Astrocyte (in vitro differentiated cells and primary cell): ENCODE data around the gene PDIA2. TPM values are rescaled to one million over a fixed set of nuclear protein-coding genes. Genes with fewer than 3 reads are reported as not detected.

Experiments
- DNase-seq: peaks from one replicate; pipeline ENCODE4 v3.0.0-alpha.2; 2010; ENCODE audit warnings: low read depth
- FAIRE-seq: peaks from 2 replicates; lab custom pipeline; 2011; peaks lifted over from hg19 to GRCh38; lab: Jason Lieb, UNC
- H2AFZ ChIP-seq: 2 replicates; pipeline ENCODE4 v1.6.0; 2012; ENCODE audit warnings: low read depth, low read length, inconsistent platforms
- H3K27ac ChIP-seq: 2 replicates; pipeline ENCODE4 v1.5.1; 2011; ENCODE audit warnings: low read depth, low read length, inconsistent platforms
- H3K27me3 ChIP-seq: 2 replicates; pipeline ENCODE4 v1.6.0; 2011; ENCODE audit warnings: low read length, inconsistent platforms; ENCODE audit not compliant: insufficient read depth
- H3K36me3 ChIP-seq: 2 replicates; pipeline ENCODE4 v1.5.1; 2011; ENCODE audit warnings: low read length, inconsistent platforms; ENCODE audit not compliant: insufficient read depth
- H3K4me1 ChIP-seq: 2 replicates; pipeline ENCODE4 v1.5.1; 2011; ENCODE audit warnings: low read length, inconsistent platforms; ENCODE audit not compliant: insufficient read depth
- H3K4me2 ChIP-seq: 2 replicates; pipeline ENCODE4 v1.6.0; 2012; ENCODE audit warnings: low read length, inconsistent platforms
- H3K4me3 ChIP-seq: 2 replicates; pipeline ENCODE4 v1.5.1; 2011; ENCODE audit warnings: low read depth, mild to moderate bottlenecking, low read length, inconsistent platforms; ENCODE audit not compliant: insufficient read depth
- H3K79me2 ChIP-seq: 2 replicates; pipeline ENCODE4 v1.6.0; 2012; ENCODE audit warnings: mild to moderate bottlenecking, low read length, inconsistent platforms; ENCODE audit not compliant: insufficient read depth
- H3K9ac ChIP-seq: 2 replicates; pipeline ENCODE4 v1.6.0; 2012; ENCODE audit warnings: mild to moderate bottlenecking, low read length, inconsistent platforms
- H3K9me3 ChIP-seq: 2 replicates; pipeline ENCODE4 v1.5.1; 2012; ENCODE audit warnings: low read depth, mild to moderate bottlenecking, low read length, inconsistent platforms; ENCODE audit not compliant: insufficient read depth
- H4K20me1 ChIP-seq: 2 replicates; pipeline ENCODE4 v1.6.0; 2012; ENCODE audit warnings: low read length, inconsistent platforms; ENCODE audit not compliant: insufficient read depth
- H3K27ac Mint-ChIP-seq: one replicate; pipeline ENCODE4 v1.8.0; 2021; ENCODE audit warnings: mild to moderate bottlenecking, mixed read lengths; ENCODE audit not compliant: unreplicated experiment
- H3K27me3 Mint-ChIP-seq: one replicate; pipeline ENCODE4 v1.8.0; 2021; ENCODE audit warnings: low read depth, mixed read lengths; ENCODE audit not compliant: unreplicated experiment
- H3K36me3 Mint-ChIP-seq: one replicate; pipeline ENCODE4 v1.8.0; 2021; ENCODE audit warnings: low read depth, mixed read lengths; ENCODE audit not compliant: unreplicated experiment
- H3K4me1 Mint-ChIP-seq: one replicate; pipeline ENCODE4 v1.8.0; 2021; ENCODE audit warnings: low read depth, mixed read lengths; ENCODE audit not compliant: unreplicated experiment
- H3K4me3 Mint-ChIP-seq: one replicate; pipeline ENCODE4 v1.8.0; 2021; ENCODE audit warnings: mild to moderate bottlenecking, moderate library complexity, mixed read lengths; ENCODE audit not compliant: unreplicated experiment
- H3K9me3 Mint-ChIP-seq: one replicate; pipeline ENCODE4 v1.8.0; 2021; ENCODE audit warnings: mild to moderate bottlenecking, mixed read lengths; ENCODE audit not compliant: unreplicated experiment
- CTCF ChIP-seq: IDR thresholded peaks from 2 replicates; pipeline ENCODE4 v1.5.1; 2011; ENCODE audit warnings: low read depth, mild to moderate bottlenecking, inconsistent platforms, low read length, moderate library complexity; ENCODE audit not compliant: insufficient read depth
- EZH2 ChIP-seq: IDR thresholded peaks from 2 replicates; pipeline ENCODE4 v1.6.1; 2012; ENCODE audit warnings: mild to moderate bottlenecking, low read length, inconsistent platforms; ENCODE audit not compliant: insufficient read depth
- total RNA-seq: library from RNA; stranded (reverse); gene quantifications from 2 replicates; pipeline ENCODE4 v1.2.1, GENCODE V29; 2021

PDIA2 gene
- total RNA-seq, 1 donor from 2014 or later: 1.5 TPM

- Mint-ChIP-seq H3K27me3 (peaks cover 13% of the 10 kb centered on the region), H3K27ac (no peak overlapping the region), H3K9me3 (no peaks in the 10 kb centered on the region), H3K36me3 (no peaks in the 10 kb centered on the region), H3K4me1 (no peaks in the 10 kb centered on the region), H3K4me3 (peak overlapping the region; percentile 21)
- DNase-seq: peak; percentile 29
- TF ChIP-seq EZH2 (no peak), CTCF (no peak)
- FAIRE-seq: no peak
- Histone ChIP-seq H3K4me3 (no peak overlapping the region), H4K20me1 (peaks cover 4% of the 10 kb centered on the region), H2AFZ (no peak overlapping the region), H3K36me3 (no peaks in the 10 kb centered on the region), H3K79me2 (no peaks in the 10 kb centered on the region), H3K9ac (no peak overlapping the region), H3K4me1 (peaks cover 4% of the 10 kb centered on the region), H3K4me2 (no peak overlapping the region), H3K9me3 (no peaks in the 10 kb centered on the region), H3K27ac (no peak overlapping the region), H3K27me3 (peaks cover 7% of the 10 kb centered on the region)
These were observed 4.0 kb upstream of the PDIA2 start for GRCh38 chr16:278863-279366.

GRCh38 chr16:279531-279930 is 3.4 kb upstream of the PDIA2 start:
- Histone ChIP-seq H3K4me3 (no peak overlapping the region), H4K20me1 (peaks cover 4% of the 10 kb centered on the region), H3K4me2 (no peak overlapping the region), H3K4me1 (peaks cover 4% of the 10 kb centered on the region), H3K9me3 (no peaks in the 10 kb centered on the region), H3K27ac (no peak overlapping the region), H3K36me3 (no peaks in the 10 kb centered on the region), H3K9ac (no peak overlapping the region), H3K79me2 (no peaks in the 10 kb centered on the region), H3K27me3 (peaks cover 7% of the 10 kb centered on the region), H2AFZ (no peak overlapping the region)
- peak overlapping the region; percentile 21 for H3K4me3 Mint-ChIP-seq
- DNase-seq: no peak
- TF ChIP-seq EZH2: no peak
- TF ChIP-seq CTCF: no peak
- H3K36me3 Mint-ChIP-seq: no peaks in the 10 kb centered on the region
- no peaks in the 10 kb centered on the region for H3K9me3 Mint-ChIP-seq
- H3K4me1 Mint-ChIP-seq: no peaks in the 10 kb centered on the region
- peaks cover 13% of the 10 kb centered on the region for H3K27me3 Mint-ChIP-seq
- no peak overlapping the region for H3K27ac Mint-ChIP-seq
- no peak for FAIRE-seq

GRCh38 chr16:280005-280460 is 2.9 kb upstream of the PDIA2 start:
- Mint-ChIP-seq H3K4me1 (no peaks in the 10 kb centered on the region), H3K27me3 (peaks cover 13% of the 10 kb centered on the region), H3K9me3 (no peaks in the 10 kb centered on the region), H3K4me3 (no peak overlapping the region), H3K27ac (no peak overlapping the region), H3K36me3 (no peaks in the 10 kb centered on the region)
- H3K27me3 ChIP-seq: peaks cover 7% of the 10 kb centered on the region
- no peaks in the 10 kb centered on the region for H3K79me2 ChIP-seq
- no peak for DNase-seq
- H3K4me3 ChIP-seq: no peak overlapping the region
- no peak for FAIRE-seq
- H4K20me1 ChIP-seq: peaks cover 4% of the 10 kb centered on the region
- H3K27ac ChIP-seq: no peak overlapping the region
- no peak overlapping the region for H3K9ac ChIP-seq
- H3K36me3 ChIP-seq: no peaks in the 10 kb centered on the region
- no peak overlapping the region for H2AFZ ChIP-seq
- H3K4me1 ChIP-seq: peaks cover 3% of the 10 kb centered on the region
- peak; percentile 66 for TF ChIP-seq EZH2
- TF ChIP-seq CTCF: no peak
- peak overlapping the region; percentile 41 for H3K4me2 ChIP-seq
- H3K9me3 ChIP-seq: no peaks in the 10 kb centered on the region
